Endothelial cell of hepatic sinusoid (primary cell): ENCODE results near the gene ELAVL2.
"Not testable (repeated sequence)": the region's sequence is repeated elsewhere in the genome, so short reads cannot be mapped to it uniquely, and the experiment has no call there.

Experiments used
- in situ Hi-C: cut with HindIII; loops from 2 replicates; pipeline ENCODE4 v1.10.0; 2017; ENCODE audit warnings: low sequenced_read_pairs

The ELAVL2 gene

DNA sequence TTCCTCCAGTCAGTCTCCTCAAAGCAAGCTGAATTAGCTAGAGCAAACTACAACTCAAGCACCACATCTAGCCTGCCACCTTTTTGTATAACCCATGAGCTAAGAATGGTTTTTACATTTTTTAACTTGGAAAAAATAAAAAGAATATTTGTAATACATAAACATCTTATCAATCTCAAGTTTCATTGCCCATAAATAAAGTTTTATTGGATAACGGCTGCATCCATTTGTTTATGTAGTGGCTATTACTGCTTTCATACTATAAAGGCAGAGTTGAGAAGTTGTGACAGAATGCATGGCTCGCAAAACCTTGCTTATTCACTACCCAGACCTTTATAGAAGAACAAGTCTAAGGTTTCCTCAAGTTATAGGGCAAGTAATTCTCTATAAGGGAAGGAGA, 95.7 kb downstream of the ELAVL2 start:
- in situ Hi-C loops = no loop called here

DNA sequence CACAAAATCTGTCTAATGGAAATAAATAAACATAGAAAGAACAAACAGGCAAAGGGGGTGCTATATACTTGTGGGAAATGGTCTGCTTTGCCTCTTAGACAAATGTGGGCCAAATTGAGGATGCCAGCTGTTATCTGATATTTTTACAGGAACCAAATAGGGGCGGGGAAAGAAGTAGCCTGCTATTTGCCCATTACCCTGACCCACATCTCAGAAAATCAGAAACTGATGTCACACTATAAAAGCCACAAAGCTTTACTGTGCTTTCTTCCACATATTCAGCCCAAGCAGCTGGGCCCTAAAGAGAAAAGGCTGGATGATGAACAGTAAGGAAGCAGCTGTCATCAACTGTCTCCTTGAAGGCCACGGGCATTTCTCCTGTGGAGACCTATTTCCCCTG, 97.3 kb downstream of the ELAVL2 start:
- in situ Hi-C loops = no loop called here

DNA sequence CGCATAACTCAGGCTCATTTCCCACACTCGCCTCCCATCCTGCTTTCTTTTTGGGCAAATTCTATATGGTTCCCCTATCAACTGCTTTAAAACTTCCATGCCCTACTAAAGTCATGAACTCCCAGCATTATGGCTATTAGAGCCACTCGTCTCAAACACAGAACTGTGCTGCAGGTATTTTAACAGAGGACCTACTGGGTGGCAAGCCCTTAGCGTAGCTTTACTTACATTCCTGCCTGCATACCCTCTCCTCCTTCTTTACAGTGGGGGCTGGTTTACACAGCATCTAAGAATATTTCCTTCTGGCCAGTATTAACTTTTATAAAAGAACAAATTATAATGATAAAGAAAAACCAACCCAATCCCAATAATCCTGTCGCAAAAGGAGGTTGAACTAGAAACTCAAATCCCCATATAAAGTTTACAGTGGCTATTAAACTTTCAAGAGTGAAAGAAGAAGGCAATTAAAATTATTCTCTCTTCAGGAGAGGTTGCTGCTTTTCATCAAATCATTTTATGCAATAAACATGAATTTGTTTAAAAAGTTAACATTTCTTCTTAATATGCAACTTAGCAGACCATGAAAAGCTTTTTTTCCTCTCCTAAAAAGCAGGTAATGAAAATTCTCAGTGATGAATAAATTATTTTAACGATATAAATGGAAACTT, 100.6 kb downstream of the ELAVL2 start:
- in situ Hi-C loops = no loop called here

DNA sequence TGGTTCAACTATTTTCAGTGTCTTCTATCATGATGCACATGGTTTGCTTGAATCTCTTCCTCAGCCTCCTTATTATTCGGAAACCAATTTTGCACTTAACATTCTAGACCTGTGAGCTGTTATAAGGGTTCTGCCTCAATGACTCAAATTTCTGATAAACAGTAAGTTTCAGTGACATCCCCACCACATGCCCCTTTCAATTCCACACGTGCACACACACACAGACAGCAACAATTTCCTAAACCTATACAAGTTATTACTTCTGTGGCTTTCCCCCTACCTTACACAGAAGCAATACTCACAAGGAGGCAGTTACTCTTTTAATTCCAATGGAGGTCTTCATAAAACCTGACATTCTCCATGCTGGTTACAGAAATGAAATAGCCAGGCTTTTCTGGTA, 102.4 kb downstream of the ELAVL2 start:
- in situ Hi-C loops = no loop called here

DNA sequence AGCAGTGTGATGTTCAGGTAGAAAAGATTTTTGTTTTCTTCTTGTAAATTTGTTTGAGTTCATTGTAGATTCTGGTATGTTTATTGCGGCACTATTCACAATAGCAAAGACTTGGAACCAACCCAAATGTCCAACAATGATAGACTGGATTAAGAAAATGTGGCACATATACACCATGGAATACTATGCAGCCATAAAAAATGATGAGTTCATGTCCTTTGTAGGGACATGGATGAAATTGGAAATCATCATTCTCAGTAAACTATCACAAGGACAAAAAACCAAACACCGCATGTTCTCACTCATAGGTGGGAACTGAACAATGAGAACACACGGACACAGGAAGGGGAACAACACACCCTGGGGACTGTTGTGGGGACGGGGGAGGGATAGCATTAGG, 103.0 kb downstream of the ELAVL2 start:
- in situ Hi-C loops = not testable (repeated sequence)

DNA sequence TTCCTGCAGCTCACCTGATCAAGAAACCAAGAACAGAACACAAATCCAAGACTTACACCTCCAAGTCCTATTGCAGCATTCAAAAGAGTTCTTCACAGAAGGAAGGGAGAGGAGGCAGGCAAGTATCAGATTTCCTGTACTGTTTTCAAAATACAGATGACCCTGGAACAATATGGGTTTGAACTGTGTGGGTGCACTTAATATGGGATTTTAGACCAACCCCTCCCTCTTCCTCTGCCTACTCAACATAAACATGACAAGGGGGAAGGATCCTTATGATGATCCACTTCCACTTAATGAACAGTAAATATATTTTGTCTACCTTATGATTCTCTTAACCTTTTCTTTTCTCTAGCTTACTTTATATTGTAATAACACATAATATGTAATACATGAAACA, 104.6 kb downstream of the ELAVL2 start:
- in situ Hi-C loops = no loop called here

DNA sequence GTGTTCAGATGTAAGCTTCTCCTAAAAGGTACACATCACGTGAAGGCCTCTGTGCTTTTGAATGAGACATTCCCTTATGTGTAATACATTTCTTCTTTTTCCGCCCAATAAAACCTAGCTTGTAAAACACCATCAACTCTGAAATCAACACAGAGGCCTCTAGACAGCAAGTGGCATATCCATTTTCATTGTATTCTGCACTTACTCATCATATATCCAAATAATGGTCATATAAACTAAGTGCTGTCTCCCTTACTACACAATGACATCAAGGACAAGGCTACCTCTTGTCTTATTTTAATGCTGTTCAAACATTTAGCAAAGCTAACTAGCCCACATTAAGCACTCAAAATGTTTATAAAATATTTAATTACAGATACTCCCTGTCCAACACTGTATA, 108.5 kb downstream of the ELAVL2 start:
- in situ Hi-C loops = no loop called here

DNA sequence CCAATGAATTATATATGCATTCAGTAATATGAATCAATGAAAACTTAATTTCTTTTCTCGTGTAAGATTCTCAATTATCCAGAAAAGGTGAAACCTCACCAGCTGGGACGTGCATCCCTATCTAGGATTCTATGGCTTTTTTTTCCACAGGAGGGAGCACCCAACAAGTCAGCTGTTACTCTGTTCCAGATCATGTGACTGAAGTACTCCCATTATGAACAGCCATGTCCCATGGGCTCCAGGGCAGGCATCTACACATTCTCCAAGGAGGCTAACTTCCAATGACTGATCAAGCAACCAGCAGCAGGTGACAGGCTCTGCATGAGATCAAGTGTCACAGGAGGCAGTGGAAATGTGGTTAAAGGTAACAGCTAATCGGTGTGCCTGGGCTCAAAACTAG, 118.8 kb downstream of the ELAVL2 start:
- in situ Hi-C loops = no loop called here

DNA sequence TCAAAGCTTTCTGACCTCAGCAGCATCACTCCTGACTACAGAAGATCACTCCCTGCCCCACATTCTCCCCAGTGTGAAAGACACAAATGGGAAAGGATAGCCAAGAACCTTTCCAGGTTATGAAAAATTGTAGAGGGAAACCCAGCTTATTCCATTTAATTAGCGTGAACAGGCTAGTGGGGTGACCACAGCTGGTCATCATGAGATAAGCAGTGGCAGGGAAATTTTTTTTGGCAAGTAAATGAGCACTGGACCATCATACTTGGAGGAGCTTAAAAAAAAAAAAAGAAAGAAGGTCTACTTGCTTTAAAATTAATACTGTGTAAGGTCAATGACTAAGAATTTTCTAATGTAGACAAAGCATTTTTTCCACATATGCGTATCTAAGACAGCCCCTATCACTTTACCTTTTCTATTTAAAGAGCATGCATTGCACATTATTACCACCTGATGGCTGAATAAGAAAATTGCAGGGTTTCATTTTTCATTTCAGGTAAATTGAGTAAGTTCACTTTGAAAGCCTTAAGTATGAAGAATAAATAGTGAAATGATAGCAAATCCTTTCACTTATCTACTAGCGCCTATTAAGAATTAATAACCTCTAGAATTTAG, 123.6 kb downstream of the ELAVL2 start:
- in situ Hi-C loops = no loop called here

DNA sequence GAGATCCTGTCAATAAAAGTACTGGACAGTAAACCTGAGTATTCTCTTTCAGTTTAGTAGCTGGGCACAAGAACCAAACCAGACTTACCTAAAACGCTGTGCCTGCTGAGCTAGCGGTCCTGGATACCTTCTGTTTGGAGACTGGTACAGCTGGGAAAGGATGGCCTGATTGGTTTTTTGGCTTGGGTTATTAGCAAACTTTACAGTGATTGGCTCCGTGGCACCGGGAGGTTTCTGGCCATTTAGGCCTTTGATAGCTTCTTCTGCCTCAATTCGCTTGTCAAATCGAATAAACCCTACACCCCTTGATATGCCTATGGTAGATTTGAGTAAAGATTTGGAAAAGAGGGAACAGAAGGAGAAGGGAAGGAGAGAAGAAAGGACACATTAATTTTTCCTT, 124.7 kb downstream of the ELAVL2 start:
- in situ Hi-C loops = no loop called here

DNA sequence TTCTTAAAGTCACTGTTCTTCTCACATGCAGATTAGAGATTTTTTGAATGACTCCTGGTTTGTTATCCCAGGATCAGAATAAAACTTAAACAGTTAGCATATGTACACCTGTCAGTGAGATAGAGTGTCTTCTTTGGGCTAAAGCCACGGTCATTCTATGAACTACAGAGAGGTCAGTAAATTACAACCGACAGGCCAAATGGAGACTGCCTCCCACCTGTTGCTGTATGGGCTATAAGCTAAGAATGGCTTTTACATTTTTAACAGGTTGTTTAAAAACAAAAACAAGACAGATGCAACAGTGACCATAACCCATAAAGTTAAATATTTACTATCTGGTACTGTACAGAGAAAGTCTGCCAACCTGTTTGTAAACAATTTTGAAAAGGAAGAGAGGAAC, 125.7 kb downstream of the ELAVL2 start:
- in situ Hi-C loops = no loop called here

DNA sequence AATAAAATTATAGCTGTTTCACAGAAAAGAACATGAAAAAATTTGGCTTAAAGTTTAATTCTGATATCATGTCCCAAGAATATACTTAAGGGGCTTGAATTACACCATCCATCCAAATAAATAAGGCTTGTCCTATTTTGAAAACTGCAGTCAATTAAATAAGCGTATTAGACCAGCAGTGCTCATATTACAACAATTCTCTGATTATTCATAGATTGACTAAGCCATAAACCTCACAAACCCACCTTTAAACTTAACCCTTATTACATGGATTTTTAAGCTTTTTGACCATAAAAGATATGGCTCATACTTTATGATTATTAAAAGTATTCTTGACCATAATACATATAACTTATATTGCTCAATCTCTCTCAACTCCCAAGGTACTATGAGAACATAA, 127.9 kb downstream of the ELAVL2 start:
- in situ Hi-C loops = no loop called here

DNA sequence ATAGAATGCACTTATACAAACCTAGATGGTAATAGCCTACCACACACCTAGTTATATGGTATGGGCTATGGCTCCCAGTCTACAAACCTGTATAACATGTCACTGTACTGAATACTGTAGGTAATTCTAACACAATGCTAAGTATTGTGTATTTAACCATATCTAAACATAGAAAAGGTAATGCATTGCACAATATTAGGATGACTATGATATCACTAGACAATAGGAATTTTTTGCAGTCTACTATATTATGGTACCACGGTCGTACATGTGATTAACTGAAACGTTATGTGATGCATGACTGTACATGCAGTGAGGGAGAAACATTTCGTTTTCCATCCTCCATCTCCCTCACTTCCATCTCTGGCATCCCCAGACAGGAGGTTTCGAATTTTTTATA, 130.5 kb downstream of the ELAVL2 start:
- in situ Hi-C loops = no loop called here

DNA sequence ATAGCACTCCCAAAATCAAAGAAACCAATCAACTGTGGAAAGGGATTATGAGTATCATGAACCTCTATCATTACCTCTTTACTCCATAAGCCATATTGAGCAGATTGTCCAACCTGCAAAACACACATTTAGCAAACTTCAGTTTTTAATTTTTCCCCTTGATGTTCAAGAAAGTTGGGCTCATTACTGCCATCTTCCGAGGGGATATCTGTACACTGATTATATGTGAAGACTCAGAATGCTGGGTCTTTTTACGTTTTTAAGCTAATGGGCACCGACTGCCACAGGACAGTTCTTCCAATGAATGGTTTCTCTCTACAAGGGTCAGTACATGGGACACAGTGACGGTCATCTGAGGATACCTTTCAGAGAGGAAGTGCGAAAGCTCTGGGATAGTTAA, 132.7 kb downstream of the ELAVL2 start:
- in situ Hi-C loops = no loop called here

DNA sequence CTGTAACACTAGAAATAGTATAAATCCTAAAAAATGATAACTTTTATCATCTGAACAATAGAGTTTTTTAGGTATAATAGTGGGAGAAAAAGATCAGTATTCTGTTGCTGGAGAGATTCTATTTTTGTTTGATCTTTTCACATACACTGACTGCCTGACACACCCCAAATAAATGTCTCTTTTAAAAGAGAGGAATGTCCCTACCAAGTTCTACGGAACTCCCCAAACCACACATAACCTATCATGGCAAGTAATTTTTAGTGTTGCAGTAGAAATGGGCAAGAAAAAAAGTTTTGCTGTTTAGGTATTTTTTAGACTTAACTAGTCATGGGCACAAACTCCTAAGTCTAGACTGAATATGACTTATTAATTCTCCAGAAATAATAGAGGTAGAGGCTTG, 139.1 kb downstream of the ELAVL2 start:
- in situ Hi-C loops = no loop called here

DNA sequence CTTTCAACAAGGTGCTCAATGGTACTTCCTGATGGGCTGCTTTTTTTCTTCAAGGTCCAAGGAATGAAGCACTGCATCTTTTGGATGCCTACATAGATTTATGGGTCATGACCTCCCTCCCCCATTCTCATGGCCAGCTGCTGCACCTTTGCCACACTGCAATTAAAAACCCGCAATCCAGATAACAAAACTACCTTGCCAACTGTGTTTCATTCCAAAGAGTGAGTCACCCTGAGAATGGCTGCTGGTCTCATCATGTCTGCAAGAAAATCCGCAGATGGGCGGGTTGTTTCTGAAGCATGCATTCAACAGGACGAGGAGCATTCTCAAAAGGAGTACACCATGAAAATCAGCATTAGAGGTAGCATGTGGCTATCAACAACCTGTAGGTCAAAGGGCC, 139.8 kb downstream of the ELAVL2 start:
- in situ Hi-C loops = no loop called here

DNA sequence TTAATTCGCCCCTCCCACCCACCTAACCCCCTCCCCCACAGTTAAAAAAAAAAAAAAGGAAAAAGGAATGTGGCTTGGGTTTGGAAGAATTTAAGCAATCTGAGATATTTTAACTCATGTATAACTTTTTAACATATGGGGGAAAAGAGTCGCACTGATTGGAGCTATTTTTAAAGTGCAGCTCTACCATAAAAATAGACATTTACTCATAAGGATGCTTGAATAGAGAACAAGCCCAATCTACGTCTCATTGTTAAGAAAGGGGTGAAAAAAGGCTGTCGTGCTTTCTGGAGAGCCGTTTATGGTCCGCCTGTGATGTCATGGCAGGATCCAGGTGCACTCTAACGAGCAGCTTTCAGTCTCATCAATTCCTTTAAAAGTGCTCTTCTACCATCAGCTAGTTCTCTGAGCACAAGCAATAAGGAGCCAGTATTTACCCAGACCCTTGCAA, 142.4 kb downstream of the ELAVL2 start:
- in situ Hi-C loops = no loop called here

DNA sequence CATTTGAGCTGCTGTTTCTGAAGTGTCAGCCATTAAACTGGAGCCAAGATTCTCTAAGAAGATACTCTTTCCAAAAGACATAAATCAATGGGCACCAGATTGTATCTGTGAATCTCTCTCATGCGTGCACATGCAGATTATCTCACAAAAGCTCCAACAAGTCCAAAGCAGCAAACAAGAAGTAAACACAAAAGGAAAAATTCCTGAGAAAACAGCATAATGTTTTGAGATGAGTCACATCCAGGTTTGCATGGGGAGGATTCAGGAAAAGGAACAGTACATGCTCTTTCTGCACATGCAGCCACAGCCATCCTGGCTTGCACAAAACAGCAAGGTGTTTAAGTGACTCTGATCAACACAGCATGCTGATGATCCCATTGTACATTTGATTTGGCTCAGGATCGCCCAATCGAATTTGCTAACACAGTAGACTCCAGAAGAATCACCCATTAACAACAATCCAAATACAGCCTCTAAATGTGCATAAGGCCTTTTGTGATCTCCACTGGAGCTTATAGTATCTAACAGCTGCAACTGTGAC, 143.1 kb downstream of the ELAVL2 start:
- in situ Hi-C loops = no loop called here

DNA sequence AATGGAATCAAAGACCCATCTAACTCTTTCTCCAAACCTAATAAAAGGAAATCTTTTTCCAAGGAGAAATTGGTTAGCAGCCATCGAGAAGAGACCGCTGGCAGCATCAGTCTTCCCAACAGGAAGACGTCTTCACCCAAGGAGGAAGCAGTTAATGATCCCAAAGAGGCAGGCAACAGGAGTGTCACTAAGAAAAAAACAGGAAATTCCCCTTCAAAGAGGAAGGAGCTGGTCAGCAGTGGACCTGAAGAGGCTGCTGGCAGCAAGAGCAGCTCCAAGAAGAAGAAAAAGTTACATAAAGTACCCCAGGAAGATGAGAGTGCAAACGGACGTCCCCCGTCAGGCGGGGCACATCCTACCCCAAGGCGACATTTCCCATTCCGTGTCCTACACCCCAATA, 143.7 kb downstream of the ELAVL2 start:
- in situ Hi-C loops = no loop called here

DNA sequence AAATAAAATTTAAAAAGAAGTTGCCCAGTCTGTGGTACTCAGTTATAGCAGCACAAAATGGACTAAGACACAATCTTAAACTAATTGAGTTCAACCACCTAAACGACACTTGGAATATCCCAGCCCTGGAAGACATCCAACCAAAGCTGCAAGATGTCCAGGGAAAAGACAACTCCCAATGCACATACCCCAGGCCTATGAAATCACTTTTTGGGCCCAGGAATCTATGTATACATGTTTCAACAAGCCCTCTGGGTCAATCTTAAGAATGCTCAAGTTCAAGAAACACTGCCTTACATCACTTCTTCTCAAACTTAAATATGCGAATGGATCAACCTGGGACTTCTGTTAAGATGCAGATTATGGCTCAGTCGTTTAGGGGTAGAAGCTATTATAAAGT, 148.6 kb downstream of the ELAVL2 start:
- in situ Hi-C loops = loop anchor here (5.0 kb wide), 1 partner anchor 70 kb away; no protein-coding TSS in a partner anchor

DNA sequence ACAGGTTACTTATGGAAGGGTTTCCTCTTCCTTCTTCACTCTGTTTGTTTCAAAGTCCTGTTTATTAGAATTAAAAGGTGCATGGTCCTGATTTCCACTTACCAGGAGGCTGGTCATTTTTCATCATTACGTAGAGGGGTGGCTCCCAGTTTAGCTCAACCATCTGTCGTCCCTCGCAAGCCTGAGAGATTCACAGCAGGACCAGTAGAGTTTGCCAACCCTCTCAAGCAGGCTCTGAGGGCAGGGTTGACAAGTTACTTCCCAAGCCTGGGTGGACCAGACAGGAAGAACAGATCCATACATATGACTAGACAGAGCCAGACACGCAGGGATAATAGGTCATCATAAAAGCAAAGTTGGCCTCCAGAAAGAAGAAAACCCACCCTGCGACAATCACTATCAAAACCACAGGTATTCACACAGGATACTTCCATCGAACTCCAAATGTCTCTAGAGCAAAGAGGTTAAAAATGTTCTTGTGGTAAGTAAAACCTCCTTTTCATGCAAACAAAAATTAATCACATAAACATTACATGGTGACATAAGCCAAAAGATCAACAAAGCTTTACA, 151.9 kb downstream of the ELAVL2 start:
- in situ Hi-C loops = no loop called here

DNA sequence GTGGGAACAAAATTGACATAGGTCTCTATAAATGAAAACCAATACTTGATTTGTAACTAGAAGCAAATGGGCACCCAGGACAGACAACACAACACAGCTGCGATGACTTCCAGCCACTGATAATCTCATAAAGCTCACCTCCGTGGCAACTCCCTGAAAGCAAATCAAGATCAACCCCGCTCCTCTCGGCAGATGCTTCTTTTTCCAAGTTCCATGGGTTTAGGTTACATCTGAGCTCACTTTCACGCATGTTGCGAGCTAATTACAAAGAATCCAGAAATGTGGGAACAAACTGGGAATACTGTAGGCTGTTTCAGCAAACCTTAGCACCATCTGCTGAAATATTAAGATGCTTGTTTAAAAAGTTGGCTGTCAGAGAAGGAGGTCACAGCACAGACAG, 153.9 kb downstream of the ELAVL2 start:
- in situ Hi-C loops = no loop called here
